Uterus (tissue), 4 donors: ENCODE results near the gene SEC24A. TPM values are rescaled to one million over a fixed set of nuclear protein-coding genes. Genes with fewer than 3 reads are reported as not detected.
"Not testable (repeated sequence)": the region's sequence is repeated elsewhere in the genome, so short reads cannot be mapped to it uniquely, and the experiment has no call there.

Source experiments
- DNase-seq, 2 donors: peaks; one replicate each; pipeline ENCODE4 v3.0.0-alpha.2; 2019 to 2020
- H3K27ac ChIP-seq, 2 donors: fragments of 200-600 bp; sonication (generic); 1 replicate in 1 of 2; 2 replicates in 1 of 2; pipeline ENCODE4 v1.5.1; 2016 to 2018
- H3K27me3 ChIP-seq, 2 donors: fragments of 200-600 bp; sonication (generic); one replicate each; pipeline ENCODE4 v1.5.1; 2018 to 2019; ENCODE audit warnings: control low read depth in 1 of 2
- H3K36me3 ChIP-seq, 2 donors: fragments of 200-600 bp; sonication (generic); one replicate each; pipeline ENCODE4 v1.5.1; 2019; ENCODE audit warnings: control low read depth in 1 of 2
- H3K4me1 ChIP-seq, 2 donors: fragments of 200-600 bp; sonication (generic); one replicate each; pipeline ENCODE4 v1.5.1; 2018 to 2019; ENCODE audit warnings: control low read depth in 1 of 2
- H3K4me3 ChIP-seq, 2 donors: fragments of 200-600 bp; sonication (generic); 1 replicate in 1 of 2; 2 replicates in 1 of 2; pipeline ENCODE4 v1.5.1; 2018 to 2019; ENCODE audit warnings: mild to moderate bottlenecking in 1 of 2
- H3K9me3 ChIP-seq, 2 donors: fragments of 200-600 bp; sonication (generic); one replicate each; pipeline ENCODE4 v1.5.1; 2019; ENCODE audit warnings: control low read depth in 1 of 2
- POLR2A ChIP-seq, 2 donors: fragments of 450-650 bp; IDR thresholded peaks; one replicate each; pipeline ENCODE4 v1.6.1; 2016; ENCODE audit warnings: antibody characterized with exemption in 2 of 2, mild to moderate bottlenecking in 1 of 2, moderate library complexity in 1 of 2
- intact Hi-C: fragments of 100-400 bp; cut with DNase I; formaldehyde crosslinking; loops from one replicate; pipeline ENCODE4 v1.15.1; 2023; ENCODE audit warnings: low total_unique reads
- total RNA-seq, 4 donors: library from RNA; depleted of rRNA in 3 of 4; stranded (reverse); fragments of >200 nt in 3 of 4; gene quantifications; one replicate each; pipeline versions ENCODE4 v1.1.0 to v1.2.4, GENCODE V29; 2014 to 2023
- TF ChIP-seq, protein P1 (sequence below), 4 experiments: fragments of 200-600 bp in 2 of 4; fragments of 450-650 bp in 2 of 4; sonication (generic) in 2 of 4; IDR thresholded peaks; one replicate each; pipeline ENCODE4 v1.5.1; 2016 to 2019; ENCODE audit warnings: antibody characterized with exemption in 4 of 4, mild to moderate bottlenecking in 2 of 4, moderate library complexity in 1 of 4
- donor health status: DM: yes; HTN: yes; CAD: no.

Gene SEC24A
- total RNA-seq, 4 donors from 2014 or later: 7.2 to 51.3 (median 30.7) TPM

- Histone ChIP-seq H3K9me3 (no peaks in the 10 kb centered on the region), H3K36me3 (no peaks in the 10 kb centered on the region), H3K4me3 (no peak overlapping the region), H3K27ac (no peak overlapping the region), H3K4me1 (no peaks in the 10 kb centered on the region), H3K27me3 (no peaks in the 10 kb centered on the region)
- intact Hi-C loops: no loop called here
- no peak for DNase-seq
- TF ChIP-seq, protein P1, sequence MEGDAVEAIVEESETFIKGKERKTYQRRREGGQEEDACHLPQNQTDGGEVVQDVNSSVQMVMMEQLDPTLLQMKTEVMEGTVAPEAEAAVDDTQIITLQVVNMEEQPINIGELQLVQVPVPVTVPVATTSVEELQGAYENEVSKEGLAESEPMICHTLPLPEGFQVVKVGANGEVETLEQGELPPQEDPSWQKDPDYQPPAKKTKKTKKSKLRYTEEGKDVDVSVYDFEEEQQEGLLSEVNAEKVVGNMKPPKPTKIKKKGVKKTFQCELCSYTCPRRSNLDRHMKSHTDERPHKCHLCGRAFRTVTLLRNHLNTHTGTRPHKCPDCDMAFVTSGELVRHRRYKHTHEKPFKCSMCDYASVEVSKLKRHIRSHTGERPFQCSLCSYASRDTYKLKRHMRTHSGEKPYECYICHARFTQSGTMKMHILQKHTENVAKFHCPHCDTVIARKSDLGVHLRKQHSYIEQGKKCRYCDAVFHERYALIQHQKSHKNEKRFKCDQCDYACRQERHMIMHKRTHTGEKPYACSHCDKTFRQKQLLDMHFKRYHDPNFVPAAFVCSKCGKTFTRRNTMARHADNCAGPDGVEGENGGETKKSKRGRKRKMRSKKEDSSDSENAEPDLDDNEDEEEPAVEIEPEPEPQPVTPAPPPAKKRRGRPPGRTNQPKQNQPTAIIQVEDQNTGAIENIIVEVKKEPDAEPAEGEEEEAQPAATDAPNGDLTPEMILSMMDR (IDR thresholded peaks at IDR 0.05): no peak
- no peak for TF ChIP-seq POLR2A (IDR thresholded peaks at IDR 0.05)
Measured at GRCh38 chr5:134708301-134708700, 59.7 kb downstream of the SEC24A start.

DNA sequence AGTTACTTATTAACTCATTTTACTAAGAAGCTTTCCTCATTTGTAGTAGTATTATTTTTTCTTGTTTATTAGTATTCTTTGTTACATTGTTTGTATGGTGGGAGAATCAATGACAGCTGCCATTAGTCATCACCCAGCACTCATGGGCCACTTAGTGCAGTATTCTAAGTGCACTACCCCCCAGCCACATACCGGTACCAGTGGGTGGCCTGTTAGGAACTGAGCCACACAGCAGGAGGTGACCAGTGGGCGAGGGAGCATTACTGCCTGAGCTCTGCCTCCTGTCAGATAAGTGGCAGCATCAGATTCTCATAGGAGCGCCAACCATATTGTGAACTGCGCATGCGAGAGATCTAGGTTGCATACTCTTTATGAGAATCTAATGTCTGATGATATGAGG is 65.5 kb downstream of the SEC24A start:
- H3K9me3 ChIP-seq: no peaks in the 10 kb centered on the region
- no peaks in the 10 kb centered on the region for H3K4me1 ChIP-seq
- TF ChIP-seq, protein P1 (IDR thresholded peaks at IDR 0.05): no peak
- no peak for TF ChIP-seq POLR2A (IDR thresholded peaks at IDR 0.05)
- H3K27me3 ChIP-seq: no peaks in the 10 kb centered on the region
- no peak overlapping the region for H3K27ac ChIP-seq
- no peaks in the 10 kb centered on the region for H3K36me3 ChIP-seq
- intact Hi-C loops: no loop called here
- H3K4me3 ChIP-seq: no peak overlapping the region
- no peak for DNase-seq

DNA sequence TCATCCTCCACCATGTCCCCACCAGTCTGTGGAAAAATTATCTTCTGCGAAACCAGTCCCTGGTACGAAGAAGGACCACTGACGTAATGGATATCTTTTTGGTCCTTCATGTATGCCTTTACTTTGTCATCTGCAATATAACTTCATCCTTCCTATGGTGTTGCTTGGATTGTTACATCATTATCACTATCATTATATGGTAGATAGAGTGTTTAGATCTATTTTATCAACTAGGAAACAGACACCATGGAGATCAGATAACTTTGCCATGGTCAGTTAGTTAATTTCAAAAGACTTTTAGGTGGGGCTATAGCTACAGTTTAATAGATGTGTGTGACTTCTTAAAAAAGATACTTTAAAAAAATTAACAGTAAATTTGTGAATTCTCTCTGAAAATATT is 66.0 kb downstream of the SEC24A start:
- no peaks in the 10 kb centered on the region for H3K4me1 ChIP-seq
- no peak overlapping the region for H3K4me3 ChIP-seq
- intact Hi-C loops: no loop called here
- TF ChIP-seq POLR2A (IDR thresholded peaks at IDR 0.05): no peak
- TF ChIP-seq, protein P1 (IDR thresholded peaks at IDR 0.05): no peak
- no peaks in the 10 kb centered on the region for H3K36me3 ChIP-seq
- H3K27me3 ChIP-seq: no peaks in the 10 kb centered on the region
- no peaks in the 10 kb centered on the region for H3K9me3 ChIP-seq
- no peak overlapping the region for H3K27ac ChIP-seq
- no peak for DNase-seq

- H3K4me3 ChIP-seq, intact Hi-C loops, H3K27me3 ChIP-seq, H3K36me3 ChIP-seq, H3K9me3 ChIP-seq, DNase-seq, H3K4me1 ChIP-seq, H3K27ac ChIP-seq: not testable (repeated sequence)
Measured at GRCh38 chr5:134715466-134715865, 66.9 kb downstream of the SEC24A start.

DNA sequence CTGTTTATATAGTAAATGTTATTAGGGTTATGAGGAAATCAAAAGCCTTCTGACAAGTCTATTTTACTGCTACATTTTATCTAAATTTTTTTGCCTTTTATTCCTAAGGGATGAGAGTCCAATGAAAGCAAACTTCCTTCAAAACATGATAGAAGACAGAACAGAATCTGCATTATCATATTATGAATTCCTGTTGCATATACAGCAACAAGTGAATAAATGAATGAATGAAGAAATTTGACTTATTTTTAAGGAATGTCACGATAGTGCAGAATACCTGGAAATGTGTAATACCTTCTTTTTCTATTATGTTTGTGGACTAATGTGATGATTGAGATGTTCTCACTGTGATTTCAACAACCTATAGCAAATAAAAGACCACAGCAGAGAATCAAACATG is 76.3 kb downstream of the SEC24A start:
- Histone ChIP-seq H3K27ac (no peak overlapping the region), H3K36me3 (no peaks in the 10 kb centered on the region), H3K9me3 (no peaks in the 10 kb centered on the region), H3K27me3 (no peaks in the 10 kb centered on the region), H3K4me1 (no peaks in the 10 kb centered on the region), H3K4me3 (no peak overlapping the region)
- intact Hi-C loops: no loop called here
- DNase-seq: no peak
- TF ChIP-seq, protein P1 (IDR thresholded peaks at IDR 0.05): no peak
- TF ChIP-seq POLR2A (IDR thresholded peaks at IDR 0.05): no peak

GRCh38 chr5:134732819-134733218 is 84.2 kb downstream of the SEC24A start:
- intact Hi-C loops: no loop called here
- TF ChIP-seq, protein P1 (IDR thresholded peaks at IDR 0.05): no peak
- no peak for TF ChIP-seq POLR2A (IDR thresholded peaks at IDR 0.05)
- no peak overlapping the region for H3K27ac ChIP-seq
- no peaks in the 10 kb centered on the region for H3K4me1 ChIP-seq
- no peaks in the 10 kb centered on the region for H3K36me3 ChIP-seq
- H3K27me3 ChIP-seq: no peaks in the 10 kb centered on the region
- DNase-seq: no peak
- no peaks in the 10 kb centered on the region for H3K9me3 ChIP-seq
- H3K4me3 ChIP-seq: no peak overlapping the region
